ENCODE data around the gene EML4.
"Not testable (repeated sequence)": the region's sequence is repeated elsewhere in the genome, so short reads cannot be mapped to it uniquely, and the experiment has no call there.

Gene EML4

DNA sequence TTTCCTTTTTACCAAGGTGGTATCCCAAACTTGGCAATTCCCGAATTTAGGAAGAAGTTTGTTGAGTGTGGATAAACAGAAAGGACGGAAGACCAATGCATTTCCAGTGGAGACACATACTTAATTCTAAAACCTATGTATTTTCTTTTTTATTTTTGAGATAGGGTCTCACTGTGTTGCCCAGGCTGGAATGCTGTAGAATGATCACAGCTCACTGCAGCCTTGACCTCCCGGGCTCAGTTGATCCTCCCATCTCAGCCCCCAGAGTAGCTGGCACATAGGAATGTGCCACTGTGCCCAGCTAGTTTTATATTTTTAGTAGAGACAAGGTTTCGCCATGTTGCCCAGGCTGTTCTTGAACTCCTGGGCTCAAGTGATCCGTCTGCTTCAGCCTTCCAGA is 101.6 kb downstream of the EML4 start:
- DNase-seq = no peak

DNA sequence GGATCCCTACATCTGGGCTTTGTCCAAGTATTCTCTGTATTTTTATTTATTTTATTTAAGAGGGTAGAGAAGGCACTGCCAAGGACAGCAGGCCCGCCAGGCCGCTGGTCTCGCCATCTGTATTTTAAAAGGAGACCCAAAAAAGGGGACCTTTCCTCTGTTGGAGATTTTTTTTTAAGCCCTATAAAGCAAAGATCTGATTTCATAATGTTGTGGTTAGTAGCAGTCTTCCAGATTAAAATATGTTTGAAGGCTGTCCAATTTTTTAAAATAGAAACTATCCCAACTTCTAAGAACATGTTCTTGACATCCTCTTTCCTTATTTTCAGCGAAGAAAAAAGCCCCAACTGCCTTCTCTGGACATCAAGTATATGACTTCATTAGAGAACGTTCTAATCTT is 102.1 kb downstream of the EML4 start:
- DNase-seq = not testable (repeated sequence)

DNA sequence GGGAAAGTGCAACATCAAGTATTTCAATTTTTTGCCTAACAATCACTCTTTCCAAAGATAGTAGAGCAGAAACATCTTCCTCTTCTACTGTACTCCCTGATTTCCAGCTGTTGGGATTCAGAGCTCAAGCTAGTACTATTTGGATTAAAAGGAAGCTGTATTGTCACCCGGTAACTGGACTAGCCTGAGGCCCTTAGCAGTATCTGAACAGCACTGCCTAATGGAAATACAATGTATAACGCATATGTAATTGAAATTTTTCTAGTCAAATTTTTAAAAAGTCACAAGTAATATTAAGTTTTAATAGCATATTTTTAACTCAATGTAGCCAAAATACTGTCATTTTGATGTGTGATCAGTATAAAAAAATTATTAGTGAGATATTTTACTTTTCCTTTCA is 105.7 kb downstream of the EML4 start:
- no peak for DNase-seq

DNA sequence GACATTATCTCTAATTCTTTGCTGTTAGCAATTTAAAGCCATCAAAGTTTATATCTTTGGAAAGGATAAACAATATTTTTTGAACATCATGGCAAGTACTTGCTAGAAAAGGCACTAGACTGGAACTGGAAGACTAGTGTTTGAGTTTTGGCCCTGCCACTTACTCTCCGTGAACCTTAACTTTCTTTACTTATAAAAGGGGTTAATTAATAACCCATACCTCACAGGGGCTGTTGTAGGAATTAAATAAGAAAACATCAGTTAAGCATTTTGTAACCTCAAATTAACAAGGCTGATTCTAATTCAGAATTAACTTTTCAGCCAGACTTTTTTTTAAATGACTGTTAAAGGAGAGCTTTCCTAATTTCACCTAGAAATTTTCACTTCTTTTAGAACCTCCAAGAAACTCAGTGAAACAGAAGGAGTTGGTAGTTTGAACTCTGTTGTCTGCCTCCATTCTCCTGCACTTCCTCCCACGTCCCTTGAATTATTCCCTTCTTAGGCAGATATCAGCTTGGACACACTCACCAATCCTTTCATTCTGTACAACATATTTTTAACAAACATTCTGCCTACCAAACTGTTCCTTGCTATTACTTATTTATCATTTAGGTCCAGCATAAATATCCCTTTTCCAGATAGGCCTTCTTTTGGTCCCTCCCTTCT is 112.4 kb downstream of the EML4 start:
- DNase-seq = no peak

DNA sequence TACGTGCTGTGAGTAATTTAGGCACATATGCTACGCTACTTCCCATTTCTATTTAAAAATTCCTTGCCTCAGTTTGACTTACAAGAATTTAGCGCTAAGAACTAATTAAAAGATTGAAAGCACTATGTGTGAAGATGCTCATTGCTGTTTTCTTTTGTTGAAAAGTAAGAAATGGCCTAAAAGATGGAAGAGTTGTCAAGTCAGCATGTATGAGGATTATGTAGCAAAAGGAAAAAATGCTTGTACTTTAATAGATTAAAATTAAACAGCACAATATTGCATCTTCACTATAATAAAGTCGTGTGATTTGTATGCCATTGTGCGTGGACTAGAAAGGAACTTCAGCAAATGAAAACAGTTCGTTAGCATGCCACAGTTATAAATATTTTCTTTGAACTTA is 114.9 kb downstream of the EML4 start:
- DNase-seq = no peak

DNA sequence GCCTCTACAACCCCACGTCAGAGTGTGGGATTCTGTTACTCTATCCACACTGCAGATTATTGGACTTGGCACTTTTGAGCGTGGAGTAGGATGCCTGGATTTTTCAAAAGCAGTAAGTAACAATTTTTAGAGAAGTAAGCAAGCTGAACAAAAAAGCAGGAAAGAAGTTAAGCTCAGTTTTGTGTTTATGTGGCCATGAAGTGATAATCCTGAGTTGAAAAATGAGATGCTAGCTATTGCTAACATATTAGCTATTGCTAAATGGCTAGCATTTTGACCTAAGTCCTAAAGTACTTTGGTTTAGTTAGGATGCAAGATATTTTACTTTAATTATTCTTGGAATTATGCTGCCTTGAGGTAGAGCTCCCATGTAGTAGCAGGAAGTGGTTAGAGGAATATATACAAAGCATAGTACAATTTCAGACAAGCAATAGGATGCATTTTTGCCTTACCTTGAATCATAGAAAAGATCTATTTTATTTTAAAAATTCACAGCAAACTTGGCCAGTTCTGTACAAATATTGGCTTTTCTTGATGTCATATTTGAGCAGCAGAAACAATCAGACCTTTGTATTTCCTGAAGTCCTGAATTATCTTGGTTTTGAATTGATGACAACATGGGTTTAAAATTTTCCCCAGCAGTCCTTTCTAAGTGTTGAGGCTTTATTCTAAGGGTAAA is 117.3 kb downstream of the EML4 start:
- no peak for DNase-seq

DNA sequence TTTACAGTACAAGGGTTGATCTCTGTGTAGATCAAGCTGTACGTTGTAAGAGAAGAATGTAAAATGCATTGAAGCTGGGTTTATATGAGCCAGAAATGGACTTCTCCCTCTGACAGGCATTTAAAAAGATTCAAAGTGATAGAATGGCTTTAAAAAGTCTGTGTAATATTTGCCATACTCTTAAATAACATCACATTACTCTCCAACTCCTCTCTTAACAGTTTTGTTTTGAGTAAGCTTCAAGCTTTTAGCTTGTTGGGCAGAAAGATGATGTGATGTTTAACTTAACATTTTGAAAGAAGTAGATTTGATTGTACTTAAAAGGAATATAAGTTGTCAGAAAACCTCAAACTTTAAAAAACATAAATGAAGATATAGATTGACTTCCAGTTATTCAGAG is 119.7 kb downstream of the EML4 start:
- DNase-seq = no peak

DNA sequence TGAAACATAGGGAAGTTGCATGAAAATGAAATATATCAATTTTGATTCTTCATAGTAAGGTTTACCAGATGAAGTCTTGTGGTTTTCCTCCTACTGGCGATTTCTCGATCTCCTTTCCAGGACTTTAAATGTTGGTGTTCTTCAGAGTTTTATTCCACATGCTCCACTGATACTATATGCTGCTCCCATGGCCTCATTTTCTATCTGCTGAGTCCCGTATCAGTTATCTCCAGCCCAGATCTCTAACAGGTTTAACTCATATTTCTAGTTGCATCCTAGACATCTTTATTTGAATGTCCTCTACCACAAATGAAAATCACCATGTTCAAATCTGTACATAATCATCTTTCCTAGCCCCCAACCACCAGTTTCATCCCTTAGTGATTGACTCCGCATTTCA is 120.1 kb downstream of the EML4 start:
- DNase-seq = no peak

DNA sequence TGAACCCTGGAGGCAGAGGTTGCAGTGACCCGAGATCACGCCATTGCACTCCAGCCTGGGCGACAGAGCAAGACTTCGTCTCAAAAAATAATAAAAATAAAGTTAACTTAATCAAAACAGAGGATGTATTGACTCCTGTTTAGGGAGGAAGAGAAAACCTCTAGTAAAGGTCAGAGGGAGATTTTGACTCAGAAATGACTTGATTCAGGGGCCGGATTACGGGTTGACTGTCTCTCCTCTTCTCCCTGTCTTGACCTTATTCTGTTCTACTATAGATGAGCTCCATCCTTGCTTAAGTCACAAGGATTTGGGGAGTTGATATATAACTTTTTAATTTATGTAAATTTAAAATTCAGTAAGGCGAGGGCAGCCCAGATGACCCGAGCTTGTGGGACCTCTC is 120.9 kb downstream of the EML4 start:
- DNase-seq = no peak

DNA sequence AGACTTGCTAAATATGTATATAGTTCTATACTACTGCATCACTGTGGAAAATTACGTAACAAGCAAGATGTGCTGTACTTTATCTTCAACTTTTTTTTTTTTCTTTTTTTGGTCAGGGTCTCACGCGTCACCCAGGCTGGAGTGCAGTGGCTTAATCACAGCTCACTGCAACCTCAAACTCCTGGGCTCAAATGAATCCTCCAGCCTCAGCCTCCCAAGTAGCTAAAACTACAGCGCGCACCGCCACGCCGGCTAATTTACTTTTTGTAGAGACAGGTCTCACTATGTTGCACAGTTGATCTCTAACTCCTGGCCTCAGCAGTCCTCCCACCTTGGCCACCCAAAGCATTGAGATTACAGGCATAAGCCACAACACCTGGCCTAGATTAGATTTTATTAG is 123.9 kb downstream of the EML4 start:
- no peak for DNase-seq

DNA sequence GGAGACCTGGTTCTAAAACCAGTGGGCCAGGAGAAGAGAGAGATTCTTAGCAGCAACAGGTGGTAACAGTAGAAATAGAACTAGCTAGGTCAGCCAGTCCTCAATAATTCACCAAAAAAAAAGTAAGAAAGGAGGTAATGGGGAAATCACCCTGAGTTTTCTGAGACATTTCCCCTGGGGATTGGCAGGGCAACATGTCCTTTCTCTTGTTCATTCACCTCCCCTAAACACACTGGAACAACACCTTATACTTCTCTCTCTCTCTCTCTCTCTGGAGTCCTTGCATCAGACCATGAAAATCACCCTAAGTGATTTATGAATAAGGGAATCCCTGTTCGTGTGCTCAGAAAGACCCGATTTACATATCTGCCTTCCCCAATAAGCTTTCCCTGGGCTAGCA is 127.1 kb downstream of the EML4 start:
- no peak for DNase-seq

DNA sequence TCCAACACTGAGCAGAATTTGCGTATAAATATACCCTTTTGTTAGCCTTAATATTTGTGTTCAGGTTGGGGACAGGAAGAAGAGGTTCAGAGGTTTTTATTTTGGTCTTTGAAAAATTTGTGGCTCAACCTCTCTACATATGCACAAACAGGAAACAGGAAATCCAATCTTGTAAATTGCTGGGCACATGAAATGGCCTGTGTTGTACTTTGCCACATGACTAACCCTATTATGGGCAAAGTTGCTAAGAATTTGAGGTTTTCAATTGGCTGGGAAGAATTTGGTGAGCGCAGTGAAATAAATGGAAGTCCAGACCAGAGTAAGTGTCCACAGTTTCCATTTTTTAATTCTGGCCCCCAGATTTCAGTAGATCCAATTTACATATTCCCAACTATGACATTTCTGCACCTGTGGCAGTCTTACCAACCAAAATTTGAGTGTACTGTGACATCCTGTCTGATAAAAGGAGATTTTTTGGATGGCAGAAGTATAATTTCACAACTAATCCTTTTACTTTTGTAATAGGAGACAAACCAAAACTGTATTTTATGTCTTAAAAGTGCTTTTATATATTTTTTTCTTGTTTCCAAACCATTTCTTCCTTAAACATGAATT is 128.3 kb downstream of the EML4 start:
- DNase-seq = no peak

DNA sequence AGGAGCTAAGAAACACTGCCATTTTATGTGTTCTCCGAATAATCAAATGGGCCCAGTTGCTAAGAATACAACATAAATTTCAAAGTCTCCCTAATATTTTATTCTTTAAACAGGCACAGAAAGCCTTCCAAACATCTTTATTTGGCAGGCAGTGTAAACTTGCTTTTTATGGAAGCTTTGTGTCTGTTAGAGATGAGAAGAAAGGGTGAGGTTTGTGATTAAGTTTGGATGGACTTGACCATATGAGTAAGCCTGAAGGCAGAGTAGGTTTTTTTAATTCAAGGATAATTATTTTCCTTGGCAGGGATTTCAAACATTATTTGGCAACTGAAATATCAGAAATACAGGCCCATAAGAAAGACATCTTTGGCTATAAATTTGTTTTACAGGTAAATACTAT is 129.0 kb downstream of the EML4 start:
- DNase-seq = no peak

DNA sequence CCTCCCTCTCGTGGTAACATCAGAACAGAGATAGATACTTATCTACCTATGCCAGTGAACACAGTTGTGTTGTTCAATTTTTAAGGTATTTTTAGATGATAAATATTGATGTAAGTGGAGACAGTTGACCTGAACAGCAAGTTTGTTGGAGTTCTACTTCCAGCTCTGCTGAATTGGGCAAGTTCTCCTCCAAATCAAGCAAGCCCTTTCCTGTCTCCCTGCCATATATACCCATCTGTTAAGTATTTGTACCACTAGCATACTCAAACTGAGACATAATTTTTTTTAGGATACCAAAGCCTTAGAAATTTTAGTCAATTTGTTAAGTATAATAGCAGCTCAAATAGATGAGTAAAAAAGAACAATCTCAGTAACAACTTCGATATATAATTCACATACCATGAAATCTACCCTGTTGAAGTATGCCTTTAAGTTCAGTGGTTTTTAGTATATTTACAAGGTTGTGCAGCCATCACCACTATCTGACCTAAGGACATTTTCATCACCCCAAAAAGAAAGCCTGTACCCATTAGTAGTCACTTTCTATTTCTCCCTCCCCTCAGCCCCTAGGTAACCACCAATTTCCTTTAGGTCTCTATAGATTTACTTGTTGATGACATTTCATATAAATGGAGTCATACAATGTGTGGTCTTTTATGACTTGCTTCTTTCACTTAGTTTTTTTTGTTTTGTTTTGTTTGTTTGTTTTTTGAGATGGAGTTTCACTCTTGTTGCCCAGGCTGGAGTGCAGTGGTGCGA is 130.0 kb downstream of the EML4 start:
- DNase-seq = no peak

DNA sequence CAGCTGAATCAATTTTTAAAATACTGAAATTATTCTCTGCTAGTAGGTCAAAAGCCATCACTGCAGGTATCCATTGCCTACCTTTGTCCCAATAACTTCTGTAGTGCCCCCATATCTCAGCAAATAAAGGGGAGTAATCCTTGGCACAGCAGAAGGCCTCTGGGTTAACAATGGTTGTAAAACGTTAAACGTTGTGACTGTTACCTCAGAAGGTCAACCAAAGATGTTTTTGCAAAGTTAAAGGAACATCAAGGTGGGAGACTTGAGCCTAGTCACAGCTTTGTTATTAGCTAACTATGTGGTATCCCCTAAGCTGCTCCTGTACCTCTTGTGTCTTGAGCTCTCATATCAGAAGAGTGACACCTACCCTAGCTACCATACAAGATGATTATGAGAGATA is 131.4 kb downstream of the EML4 start:
- no peak for DNase-seq

DNA sequence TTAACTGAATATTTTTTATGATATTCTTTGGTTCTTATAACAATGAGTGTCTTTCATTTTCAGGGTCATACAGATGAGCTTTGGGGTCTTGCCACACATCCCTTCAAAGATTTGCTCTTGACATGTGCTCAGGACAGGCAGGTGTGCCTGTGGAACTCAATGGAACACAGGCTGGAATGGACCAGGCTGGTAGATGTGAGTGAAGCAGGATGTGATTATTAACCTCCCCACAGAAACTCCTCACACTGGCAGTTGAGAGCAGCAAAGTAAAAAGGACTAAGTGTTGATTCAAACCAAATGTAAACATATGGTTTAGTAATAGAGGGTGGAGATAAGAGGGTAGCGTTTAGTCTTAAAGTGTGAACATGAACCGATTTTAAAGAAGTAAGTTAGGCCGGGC is 134.1 kb downstream of the EML4 start:
- no peak for DNase-seq

DNA sequence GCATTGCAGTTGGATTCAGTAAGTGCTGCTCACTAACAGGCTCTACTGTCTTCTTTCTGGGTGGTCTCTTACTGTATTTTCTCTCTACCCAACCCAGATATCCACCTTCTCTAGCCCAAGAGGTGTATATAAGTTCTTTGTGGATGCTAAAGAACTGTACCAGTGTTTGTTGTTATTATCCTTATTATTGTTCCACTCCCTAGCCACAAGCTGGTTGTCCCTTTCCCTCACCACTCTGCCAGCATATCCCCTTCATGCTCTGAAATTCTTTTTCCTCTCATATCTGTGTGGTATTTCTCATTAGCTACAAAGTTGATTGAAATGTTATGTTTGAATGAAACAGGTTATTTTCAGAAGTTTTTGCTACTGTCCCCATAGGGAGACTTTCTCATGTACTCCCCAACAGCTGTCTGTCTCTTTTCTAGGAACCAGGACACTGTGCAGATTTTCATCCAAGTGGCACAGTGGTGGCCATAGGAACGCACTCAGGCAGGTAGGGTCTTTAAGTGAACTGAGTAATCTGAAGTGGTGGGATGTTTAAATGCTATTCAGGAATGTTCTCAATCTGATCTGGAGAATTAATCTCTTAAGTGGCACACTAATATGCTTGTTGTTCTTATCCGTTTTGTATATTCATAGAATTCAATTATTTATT is 135.0 kb downstream of the EML4 start:
- DNase-seq = no peak

DNA sequence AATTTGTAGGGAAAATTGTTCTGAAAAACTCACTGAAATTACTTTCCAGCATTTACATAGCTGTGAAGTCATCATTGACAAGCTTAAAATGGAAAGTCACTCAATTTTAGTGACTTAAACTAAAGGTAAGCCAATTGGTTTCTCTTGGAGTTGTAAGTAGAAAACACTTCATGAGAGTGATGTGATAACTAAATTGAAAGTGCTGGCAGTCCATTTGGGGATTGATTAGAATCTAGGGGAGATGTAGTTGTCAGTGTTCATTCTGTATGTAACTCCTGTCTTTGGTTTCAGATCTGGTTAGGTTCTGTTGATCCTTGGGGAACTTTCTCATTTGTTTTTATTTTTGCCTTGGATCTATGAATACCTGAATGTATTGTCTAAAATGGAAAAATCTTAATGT is 138.0 kb downstream of the EML4 start:
- DNase-seq = no peak

DNA sequence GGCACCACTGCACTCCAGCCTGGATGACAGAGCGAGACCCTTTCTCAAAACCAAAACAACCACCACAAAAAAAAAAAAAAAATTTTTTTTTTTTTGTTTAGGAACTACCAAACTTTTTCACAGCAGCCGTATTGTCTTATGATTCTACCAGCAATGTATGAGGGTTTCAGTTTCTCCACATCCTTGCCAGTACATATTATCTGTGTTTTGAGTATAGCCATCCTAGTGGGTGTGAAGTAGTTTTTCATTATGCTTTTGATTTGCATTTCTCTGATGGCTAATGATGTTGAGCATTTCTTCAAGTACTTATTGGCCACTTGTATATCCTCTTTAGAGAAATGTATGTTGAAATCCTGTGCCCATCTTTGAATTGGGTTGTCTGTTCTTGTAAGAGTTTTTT is 140.2 kb downstream of the EML4 start:
- DNase-seq = no peak

DNA sequence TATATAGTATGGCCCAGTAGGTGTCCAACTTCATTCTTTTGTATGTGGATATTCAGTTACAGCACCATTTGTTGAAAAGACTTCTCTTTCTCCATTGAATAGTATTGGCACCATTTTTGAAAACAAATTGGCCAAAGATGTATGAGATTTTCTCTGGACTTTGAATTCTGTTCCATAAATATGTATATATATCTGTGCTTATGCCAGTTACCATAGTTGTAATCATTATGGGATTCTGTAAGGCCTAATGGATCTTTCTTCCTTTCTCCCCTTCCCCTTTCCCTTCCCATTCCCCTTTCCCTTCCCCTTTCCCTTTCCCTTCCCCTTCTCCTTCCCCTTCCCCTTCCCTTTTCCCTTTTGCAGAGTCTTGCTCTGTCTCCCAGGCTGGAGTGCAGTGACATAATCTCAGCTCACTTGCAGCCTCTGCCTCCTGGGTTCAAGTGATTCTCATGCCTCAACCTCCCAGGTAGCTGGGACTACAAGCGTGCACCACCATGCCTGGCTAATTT is 140.9 kb downstream of the EML4 start:
- no peak for DNase-seq

DNA sequence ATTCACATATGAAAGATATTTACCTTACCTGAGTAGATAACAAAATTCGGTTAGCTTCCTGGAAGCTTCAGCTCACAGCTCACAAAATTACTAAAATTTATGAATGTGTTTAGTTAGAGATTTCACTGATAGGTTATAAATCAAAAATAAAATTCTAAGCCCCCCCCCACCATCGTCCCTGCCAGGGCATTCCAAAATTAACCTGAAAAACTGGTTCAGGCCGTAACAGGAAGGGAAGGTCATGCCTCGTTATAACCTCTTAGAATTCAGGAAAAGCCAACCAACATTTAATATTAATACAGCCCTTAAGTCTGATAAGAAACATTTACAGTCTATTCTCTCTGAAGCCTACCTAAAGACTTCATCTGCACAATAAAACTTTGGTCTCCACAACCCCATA is 143.0 kb downstream of the EML4 start:
- no peak for DNase-seq

DNA sequence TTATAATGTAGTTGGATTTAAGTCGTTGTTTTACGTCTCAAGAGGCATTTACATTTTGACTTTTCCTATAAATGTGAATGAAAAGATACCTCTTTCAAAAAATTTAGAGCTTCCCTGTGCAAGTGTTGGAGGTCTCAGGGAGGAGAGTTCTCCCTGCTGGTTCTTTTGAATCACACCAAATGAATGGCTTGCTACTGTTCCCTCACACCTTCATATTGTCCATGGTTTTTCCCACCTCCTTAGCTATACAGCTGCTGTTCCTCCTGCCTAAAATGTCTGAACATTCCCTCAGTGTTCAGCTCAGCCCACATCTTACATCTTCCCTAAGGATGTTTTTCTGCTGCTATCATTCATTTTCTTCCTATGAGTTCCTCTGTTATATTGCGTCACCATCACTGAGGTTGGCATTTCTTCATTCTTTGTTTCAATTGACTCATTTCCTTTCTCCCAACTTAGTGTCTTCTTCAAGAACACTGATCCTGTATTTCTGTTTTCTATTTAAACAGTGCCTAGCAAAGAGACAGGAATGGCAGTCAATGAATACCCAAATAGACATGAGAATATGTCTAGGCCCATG is 145.8 kb downstream of the EML4 start:
- DNase-seq = no peak
